Spinal cord (tissue), 10 donors: ENCODE results near the gene PKP1. TPM values are rescaled to one million over a fixed set of nuclear protein-coding genes. Genes with fewer than 3 reads are reported as not detected.
A peak's percentile ranks its signal among the peaks of the same experiment; 100 is the strongest.

ENCODE experiments used
- DNase-seq, 6 donors: peaks; one replicate each; pipeline versions ENCODE4 v3.0.0 to v3.0.0-alpha.2; 2013 to 2015; ENCODE audit warnings: low spot score in 6 of 6, low read depth in 4 of 6
- H3K27ac ChIP-seq: one replicate; pipeline ENCODE4 v1.5.1; 2013; ENCODE audit warnings: low read depth, low read length, control low read depth
- H3K27me3 ChIP-seq: one replicate; pipeline ENCODE4 v1.6.1; 2013; ENCODE audit warnings: low read length; ENCODE audit not compliant: control insufficient read depth, insufficient read depth
- H3K36me3 ChIP-seq: one replicate; pipeline ENCODE4 v1.6.1; 2013; ENCODE audit warnings: low read length; ENCODE audit not compliant: control insufficient read depth, insufficient read depth
- H3K4me1 ChIP-seq: one replicate; pipeline ENCODE4 v1.6.1; 2013; ENCODE audit warnings: low read length; ENCODE audit not compliant: control insufficient read depth, insufficient read depth
- H3K4me3 ChIP-seq: one replicate; pipeline ENCODE4 v1.5.1; 2013; ENCODE audit warnings: low read depth, low read length, control low read depth
- H3K9me3 ChIP-seq: one replicate; pipeline ENCODE4 v1.6.1; 2013; ENCODE audit warnings: low read length; ENCODE audit not compliant: control insufficient read depth, insufficient read depth
- WGBS: methylation state at CpG from one replicate; pipeline ENCODE4 v1.1.5; 2013; ENCODE audit warnings: missing lambda C conversion rate; ENCODE audit not compliant: insufficient coverage; 5-methylcytosine and 5-hydroxymethylcytosine counted together
- polyA plus RNA-seq, 2 donors: library from polyadenylated mRNA; unstranded; fragments of 120-200 nt; gene quantifications; one replicate each; pipeline ENCODE4 v1.2.1, GENCODE V29; 2013; ENCODE audit not compliant: insufficient read length in 2 of 2
- total RNA-seq, 2 donors: library from RNA; depleted of rRNA in 1 of 2; stranded (reverse); fragments of 120-200 nt in 1 of 2; fragments of >200 nt in 1 of 2; gene quantifications; one replicate each; pipeline versions ENCODE4 v1.2.3 to v1.2.4, GENCODE V29; 2013 to 2014
- donor health status: healthy.

PKP1 gene
- total and polyA plus RNA-seq, 4 donors, result 0.22 to 1.2 (median 0.99) TPM

DNA sequence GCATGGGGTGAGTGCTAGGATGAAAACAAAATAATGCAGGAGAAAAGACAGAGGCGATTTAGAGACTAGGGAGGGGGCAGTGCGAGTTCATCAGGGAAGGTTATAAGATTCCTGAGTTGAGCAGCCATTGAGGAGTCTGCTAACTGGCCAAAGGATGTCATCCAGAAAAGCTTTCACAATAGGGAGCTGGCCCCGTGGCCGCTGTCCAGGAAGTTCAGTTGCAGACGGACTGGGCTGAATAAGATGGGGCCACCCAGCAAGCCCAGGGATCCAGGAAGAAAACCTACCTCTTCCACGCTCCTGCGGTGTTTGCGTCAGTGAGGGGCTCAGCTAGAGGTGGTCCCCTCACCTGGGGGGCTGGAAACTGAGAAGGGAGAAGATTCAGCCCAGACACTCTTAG lies 4.0 kb upstream of the PKP1 start:
- peaks cover 3% of the 10 kb centered on the region for H3K36me3 ChIP-seq
- H3K9me3 ChIP-seq, result no peaks in the 10 kb centered on the region
- DNase-seq, result peak in 1 of 6 donors; percentile 23
- 62% methylated on average over 8 of the region's 8 CpGs for WGBS
- H3K27ac ChIP-seq, result no peak overlapping the region
- H3K4me3 ChIP-seq, result no peak overlapping the region
- peaks cover 23% of the 10 kb centered on the region for H3K4me1 ChIP-seq
- H3K27me3 ChIP-seq, result peaks cover 24% of the 10 kb centered on the region

DNA sequence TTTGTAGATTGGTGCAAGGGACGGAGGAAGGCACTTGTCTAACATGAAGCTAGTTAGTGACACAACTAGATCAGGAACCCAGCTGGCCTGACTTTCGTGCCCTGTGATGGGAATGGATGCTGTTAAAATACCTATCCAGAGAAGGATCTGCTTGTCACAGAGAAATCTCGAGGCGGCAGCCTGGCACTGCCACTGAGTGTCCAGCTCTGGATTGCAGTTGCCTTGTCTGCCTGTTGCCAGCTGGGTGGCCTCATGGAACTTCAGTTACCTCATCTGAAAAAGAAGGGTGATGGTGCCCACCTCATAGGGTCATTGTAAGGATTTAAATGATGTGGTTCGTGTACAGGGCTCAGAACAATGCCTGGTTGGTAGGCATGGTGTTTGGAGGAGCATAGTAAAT lies 2.4 kb upstream of the PKP1 start:
- Histone ChIP-seq H3K27ac (no peak overlapping the region), H3K27me3 (peaks cover 34% of the 10 kb centered on the region), H3K4me3 (no peak overlapping the region), H3K36me3 (peaks cover 3% of the 10 kb centered on the region), H3K9me3 (no peaks in the 10 kb centered on the region), H3K4me1 (peaks cover 19% of the 10 kb centered on the region)
- no peak for DNase-seq
- WGBS, result 62% methylated on average over 4 of the region's 5 CpGs

DNA sequence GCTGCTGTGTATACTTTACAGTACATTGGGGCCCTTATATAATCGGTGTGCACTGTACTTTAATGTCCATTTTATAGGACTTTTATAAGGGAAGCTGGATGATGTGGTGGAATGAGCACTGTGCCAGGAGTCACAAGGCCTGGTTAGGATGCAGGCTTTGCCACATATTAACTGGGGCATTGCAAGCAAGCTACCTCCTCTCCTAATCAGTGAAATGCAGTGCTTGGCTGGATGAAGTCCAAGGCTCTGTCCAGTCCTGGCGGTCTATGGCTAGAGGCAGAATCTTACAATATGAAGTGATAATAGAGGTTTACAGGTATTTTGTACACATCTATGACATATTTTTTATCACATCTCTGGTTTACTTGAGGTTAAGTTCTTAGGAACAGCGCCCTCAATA lies 1.7 kb upstream of the PKP1 start:
- 83% methylated on average over 2 of the region's 3 CpGs for WGBS
- Histone ChIP-seq H3K4me3 (no peak overlapping the region), H3K9me3 (no peaks in the 10 kb centered on the region), H3K36me3 (peaks cover 3% of the 10 kb centered on the region), H3K4me1 (peaks cover 19% of the 10 kb centered on the region), H3K27me3 (peaks cover 35% of the 10 kb centered on the region), H3K27ac (no peak overlapping the region)
- DNase-seq, result peak in 1 of 6 donors; percentile 27

DNA sequence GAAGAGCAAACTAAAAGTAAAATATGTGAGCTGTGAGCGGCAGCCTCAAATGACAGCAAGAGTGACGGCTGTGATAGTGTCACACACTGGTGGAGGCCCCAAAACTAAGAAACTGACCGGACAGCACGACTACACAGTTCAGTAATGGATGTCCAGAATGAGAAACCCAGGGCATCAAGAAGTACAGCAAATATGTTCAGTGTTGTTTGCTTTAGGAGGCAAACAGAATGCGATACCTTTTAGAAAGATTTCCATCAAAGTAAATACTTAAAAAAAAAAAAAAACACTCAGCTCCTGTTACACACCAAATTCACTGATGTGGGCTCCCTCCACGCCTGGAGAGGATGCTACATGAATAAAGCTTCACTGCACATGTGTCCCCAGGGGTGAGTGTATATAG lies 1.1 kb upstream of the PKP1 start:
- no peak for DNase-seq
- H3K27me3 ChIP-seq, result peaks cover 35% of the 10 kb centered on the region
- peaks cover 3% of the 10 kb centered on the region for H3K36me3 ChIP-seq
- no peak overlapping the region for H3K4me3 ChIP-seq
- no peaks in the 10 kb centered on the region for H3K9me3 ChIP-seq
- 85% methylated on average over 4 of the region's 6 CpGs for WGBS
- H3K27ac ChIP-seq, result no peak overlapping the region
- peaks cover 19% of the 10 kb centered on the region for H3K4me1 ChIP-seq

DNA sequence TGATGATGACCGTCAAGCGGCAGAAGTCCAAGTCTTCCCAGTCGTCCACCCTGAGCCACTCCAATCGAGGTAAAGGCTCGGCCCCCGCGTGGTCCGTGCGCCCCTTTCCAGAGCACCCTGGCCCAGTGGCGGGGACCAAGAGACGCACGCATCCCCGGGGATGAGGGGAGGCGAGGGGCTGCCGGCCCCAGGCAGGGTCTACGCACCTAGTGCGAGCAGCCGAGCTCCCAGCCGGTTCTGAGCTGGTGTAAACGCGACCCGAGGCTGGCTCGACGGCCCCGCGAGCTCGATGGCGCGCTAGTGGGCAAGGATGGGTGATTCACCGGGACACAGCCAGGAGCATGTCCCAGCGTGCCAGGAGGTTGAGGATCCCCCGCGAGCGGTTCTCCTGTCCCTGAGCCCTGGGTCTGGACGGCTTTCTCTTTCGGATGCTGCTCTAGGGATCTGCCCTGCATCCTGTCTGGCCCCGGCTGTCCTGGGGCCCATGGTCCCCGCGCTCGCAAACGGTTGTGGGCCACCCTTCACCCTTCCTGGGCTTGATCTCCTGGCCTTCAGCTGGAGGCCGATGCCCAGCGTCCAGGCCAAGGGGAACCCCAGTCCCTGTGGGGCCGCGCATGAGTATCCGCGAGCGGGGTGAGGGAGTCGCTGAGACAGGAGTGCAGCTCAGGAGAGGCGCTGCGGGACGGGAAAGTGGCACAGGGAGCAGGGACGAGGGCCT lies 689 bp downstream of the PKP1 start:
- Histone ChIP-seq H3K36me3 (peaks cover 3% of the 10 kb centered on the region), H3K4me3 (no peak overlapping the region), H3K27me3 (peaks cover 35% of the 10 kb centered on the region), H3K9me3 (no peaks in the 10 kb centered on the region), H3K4me1 (peaks cover 16% of the 10 kb centered on the region), H3K27ac (no peak overlapping the region)
- DNase-seq, result no peak
- 37% methylated on average over 51 of the region's 53 CpGs for WGBS

DNA sequence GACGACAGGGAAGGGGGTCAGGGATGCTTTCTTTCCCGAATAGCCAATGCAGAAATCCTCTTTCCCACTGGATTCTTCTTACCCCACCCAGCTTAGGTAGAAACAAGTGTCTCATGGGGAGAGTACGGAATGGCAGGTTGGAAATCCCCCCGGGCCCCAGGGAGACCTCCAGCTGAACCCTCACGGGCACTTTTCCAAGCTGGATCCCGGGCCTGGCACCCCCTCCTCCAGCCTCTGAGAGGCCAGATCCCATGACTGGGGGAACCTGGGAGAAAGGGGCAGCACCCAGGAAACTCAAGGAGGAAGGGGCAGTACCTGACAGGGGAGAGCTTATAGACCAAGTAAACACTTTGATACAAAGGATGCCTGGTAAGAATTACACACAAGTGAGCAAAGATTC lies 1.3 kb downstream of the PKP1 start:
- H3K4me3 ChIP-seq, result no peak overlapping the region
- WGBS, result 66% methylated on average over 4 of the region's 6 CpGs

DNA sequence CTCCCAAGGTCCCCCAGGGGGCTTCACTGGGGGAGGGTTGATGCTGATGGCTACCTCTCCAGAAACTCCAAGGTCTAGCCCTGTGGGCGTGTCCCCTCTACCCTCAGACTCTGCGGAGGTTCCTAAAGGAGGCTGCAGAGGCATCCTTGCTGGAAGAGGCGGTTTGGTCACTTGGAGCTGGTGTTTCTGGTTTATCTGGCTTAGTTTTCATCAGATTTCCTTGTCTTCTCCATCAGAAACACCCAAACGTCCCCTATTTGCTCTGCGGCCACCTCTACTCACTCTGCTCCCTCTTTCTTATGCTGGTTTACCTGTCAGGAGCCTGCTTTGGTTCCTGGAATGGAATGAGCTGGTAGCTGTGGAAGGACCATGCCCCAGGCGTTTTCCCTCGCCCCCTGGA lies 2.5 kb downstream of the PKP1 start:
- H3K27ac ChIP-seq, result no peak overlapping the region

More for the DNA sequence above, 1.3 kb downstream of the PKP1 start:
- Histone ChIP-seq H3K36me3 (peaks cover 3% of the 10 kb centered on the region), H3K9me3 (no peaks in the 10 kb centered on the region), H3K27ac (no peak overlapping the region), H3K4me1 (peaks cover 16% of the 10 kb centered on the region), H3K27me3 (peaks cover 35% of the 10 kb centered on the region)
- DNase-seq, result no peak

DNA sequence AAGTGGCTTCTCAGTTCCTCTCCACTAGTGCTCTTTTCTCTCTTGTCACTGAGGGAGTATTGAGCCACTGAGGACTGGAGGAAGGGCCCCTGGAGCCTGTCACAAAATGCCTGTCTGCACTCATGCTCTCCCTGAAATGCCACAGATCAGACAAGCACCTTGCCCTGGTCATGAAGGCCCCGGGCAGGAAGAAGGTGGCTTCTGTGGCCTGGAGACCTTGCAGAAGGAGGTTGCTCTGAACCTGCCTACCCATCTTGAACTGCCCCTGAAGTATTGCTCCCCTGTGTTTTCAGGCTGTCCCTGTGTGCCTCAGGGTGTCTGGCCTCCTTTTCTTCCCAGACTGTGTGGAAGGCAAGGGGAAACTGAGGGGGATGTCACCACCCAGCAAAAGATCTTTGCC lies 3.1 kb downstream of the PKP1 start:
- peaks cover 35% of the 10 kb centered on the region for H3K27me3 ChIP-seq
- WGBS, result 85% methylated on average over 1 of the region's 1 CpG
- peaks cover 16% of the 10 kb centered on the region for H3K4me1 ChIP-seq
- no peak for DNase-seq
- H3K27ac ChIP-seq, result no peak overlapping the region
- H3K36me3 ChIP-seq, result peaks cover 3% of the 10 kb centered on the region
- no peak overlapping the region for H3K4me3 ChIP-seq
- no peaks in the 10 kb centered on the region for H3K9me3 ChIP-seq

More for the DNA sequence above, 2.5 kb downstream of the PKP1 start:
- Histone ChIP-seq H3K9me3 (no peaks in the 10 kb centered on the region), H3K4me1 (peaks cover 16% of the 10 kb centered on the region), H3K36me3 (peaks cover 3% of the 10 kb centered on the region), H3K27me3 (peaks cover 35% of the 10 kb centered on the region), H3K4me3 (no peak overlapping the region)
- DNase-seq, result no peak
- WGBS, result 100% methylated on average over 3 of the region's 7 CpGs

DNA sequence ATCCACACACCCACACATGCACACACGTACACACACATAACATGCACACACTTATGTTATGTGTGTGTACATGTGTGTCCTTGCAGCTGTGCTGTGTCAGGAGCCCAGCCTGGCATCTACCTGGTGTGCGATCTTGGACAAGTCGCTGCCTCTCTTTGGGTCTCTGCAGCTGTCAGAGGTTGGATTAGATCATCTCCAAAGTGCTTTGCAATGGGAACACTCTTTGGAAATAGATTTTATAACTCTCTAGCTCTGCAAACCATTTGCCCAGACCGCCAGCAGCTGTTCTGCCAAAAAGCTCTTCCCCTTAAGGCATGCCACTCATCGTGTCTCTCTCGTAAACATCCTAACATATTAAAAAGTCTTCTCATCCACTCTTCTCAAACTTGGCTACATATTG lies 4.7 kb downstream of the PKP1 start:
- Histone ChIP-seq H3K27ac (no peak overlapping the region), H3K4me3 (no peak overlapping the region), H3K4me1 (peaks cover 14% of the 10 kb centered on the region), H3K36me3 (peaks cover 3% of the 10 kb centered on the region), H3K9me3 (no peaks in the 10 kb centered on the region), H3K27me3 (peaks cover 24% of the 10 kb centered on the region)
- WGBS, result 88% methylated on average over 5 of the region's 6 CpGs
- no peak for DNase-seq

DNA sequence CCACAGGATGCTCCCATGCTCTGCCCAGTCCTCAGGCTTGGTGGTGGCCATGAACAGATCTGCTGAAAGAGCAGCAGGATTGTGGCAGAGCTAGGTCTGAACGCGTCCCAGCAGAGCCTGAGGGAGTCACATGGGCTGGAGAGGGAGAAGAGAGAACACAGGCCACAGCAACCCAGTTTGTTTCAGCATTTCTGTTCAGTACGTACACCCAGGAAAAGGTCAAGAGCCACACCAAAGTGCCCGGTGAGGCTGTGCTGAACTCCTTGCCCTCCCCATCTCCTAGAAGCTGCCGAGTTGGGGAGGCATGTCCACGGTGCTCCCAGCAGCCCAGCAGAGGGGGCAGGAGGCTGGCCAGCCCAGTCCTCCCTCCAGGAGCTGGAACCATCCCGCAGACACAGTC lies 5.5 kb downstream of the PKP1 start:
- H3K27me3 ChIP-seq, result peaks cover 16% of the 10 kb centered on the region
- H3K27ac ChIP-seq, result no peak overlapping the region
- no peaks in the 10 kb centered on the region for H3K9me3 ChIP-seq
- no peak overlapping the region for H3K4me3 ChIP-seq
- no peak for DNase-seq
- peaks cover 6% of the 10 kb centered on the region for H3K4me1 ChIP-seq
- H3K36me3 ChIP-seq, result peaks cover 3% of the 10 kb centered on the region
- 54% methylated on average over 7 of the region's 7 CpGs for WGBS
